RWPE1 (cell line): Measurements from ENCODE around the gene SRPK2.
"Not testable (repeated sequence)": the region's sequence is repeated elsewhere in the genome, so short reads cannot be mapped to it uniquely, and the experiment has no call there.

Experiments used
- CTCF ChIA-PET: fragments of 350-600 bp; sonication (Branson Sonifier 250); formaldehyde crosslinking; extraction: SDS; loops from one replicate; lab custom pipeline; 2021; lab: Yijun Ruan, JAX
- POLR2A ChIA-PET: fragments of 400-600 bp; formaldehyde crosslinking; extraction: SDS; loops from one replicate; lab custom pipeline; 2020; ENCODE audit warnings: antibody characterized with exemption; ENCODE audit not compliant: low non-redundant PET; lab: Yijun Ruan, JAX
- DNase-seq: peaks from one replicate; pipeline ENCODE4 v3.0.0; 2012; ENCODE audit warnings: low spot score
- H3K27ac ChIP-seq: fragments of 450-650 bp; 2 replicates; pipeline ENCODE4 v1.5.1; 2017
- TF ChIP-seq, protein P1 (sequence below): fragments of 450-650 bp; conservative IDR thresholded peaks from 2 replicates; pipeline ENCODE4 v1.5.1; 2017; ENCODE audit warnings: low read depth, mild to moderate bottlenecking

The SRPK2 gene

DNA sequence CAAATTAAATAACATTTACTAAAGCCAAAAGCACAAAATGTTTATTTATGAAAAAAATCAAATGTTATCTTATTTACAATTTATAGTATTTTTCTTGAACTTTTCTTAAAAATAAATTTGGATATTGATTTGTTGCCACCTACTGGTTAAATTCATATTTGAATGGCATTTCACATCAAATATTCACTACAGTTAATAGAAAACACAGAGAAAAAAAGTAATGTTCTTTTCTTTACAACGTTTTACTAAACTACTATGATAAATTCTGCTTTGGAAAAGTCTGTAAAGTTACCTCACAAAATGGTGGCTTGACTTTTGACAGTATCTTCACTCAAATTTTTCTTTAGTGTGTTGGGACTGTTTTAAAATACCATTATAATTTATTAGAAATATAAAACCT lies 52.7 kb downstream of the SRPK2 start:
- ChIA-PET CTCF (interaction anchor here (0.7 kb wide), 1 partner anchor 180 kb away, joined by 3 read pairs; no protein-coding TSS in a partner anchor), POLR2A (no interaction called here)
- DNase-seq, result peak; percentile 34
- TF ChIP-seq, protein P1, sequence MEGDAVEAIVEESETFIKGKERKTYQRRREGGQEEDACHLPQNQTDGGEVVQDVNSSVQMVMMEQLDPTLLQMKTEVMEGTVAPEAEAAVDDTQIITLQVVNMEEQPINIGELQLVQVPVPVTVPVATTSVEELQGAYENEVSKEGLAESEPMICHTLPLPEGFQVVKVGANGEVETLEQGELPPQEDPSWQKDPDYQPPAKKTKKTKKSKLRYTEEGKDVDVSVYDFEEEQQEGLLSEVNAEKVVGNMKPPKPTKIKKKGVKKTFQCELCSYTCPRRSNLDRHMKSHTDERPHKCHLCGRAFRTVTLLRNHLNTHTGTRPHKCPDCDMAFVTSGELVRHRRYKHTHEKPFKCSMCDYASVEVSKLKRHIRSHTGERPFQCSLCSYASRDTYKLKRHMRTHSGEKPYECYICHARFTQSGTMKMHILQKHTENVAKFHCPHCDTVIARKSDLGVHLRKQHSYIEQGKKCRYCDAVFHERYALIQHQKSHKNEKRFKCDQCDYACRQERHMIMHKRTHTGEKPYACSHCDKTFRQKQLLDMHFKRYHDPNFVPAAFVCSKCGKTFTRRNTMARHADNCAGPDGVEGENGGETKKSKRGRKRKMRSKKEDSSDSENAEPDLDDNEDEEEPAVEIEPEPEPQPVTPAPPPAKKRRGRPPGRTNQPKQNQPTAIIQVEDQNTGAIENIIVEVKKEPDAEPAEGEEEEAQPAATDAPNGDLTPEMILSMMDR, result peak; percentile 71
- H3K27ac ChIP-seq, result no peak overlapping the region

DNA sequence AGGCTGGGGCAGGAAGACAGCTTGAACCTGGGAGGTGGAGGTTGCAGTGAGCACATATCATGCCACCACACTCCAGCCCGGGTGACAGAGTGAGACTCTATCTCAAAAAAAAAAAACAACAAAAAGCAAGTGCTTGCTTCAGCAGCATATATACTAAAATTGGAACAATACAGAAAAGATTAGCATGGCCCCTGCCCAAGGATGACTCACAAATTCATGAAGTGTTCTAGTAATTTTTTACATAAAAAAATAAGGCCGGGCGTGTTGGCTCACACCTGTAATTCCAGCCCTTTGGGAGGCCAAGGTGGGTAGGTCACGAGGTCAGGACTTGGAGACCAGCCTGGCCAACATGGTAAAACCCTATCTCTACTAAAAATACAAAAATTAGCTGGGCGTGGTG lies 56.1 kb downstream of the SRPK2 start:
- POLR2A ChIA-PET, CTCF ChIA-PET: not testable (repeated sequence)

DNA sequence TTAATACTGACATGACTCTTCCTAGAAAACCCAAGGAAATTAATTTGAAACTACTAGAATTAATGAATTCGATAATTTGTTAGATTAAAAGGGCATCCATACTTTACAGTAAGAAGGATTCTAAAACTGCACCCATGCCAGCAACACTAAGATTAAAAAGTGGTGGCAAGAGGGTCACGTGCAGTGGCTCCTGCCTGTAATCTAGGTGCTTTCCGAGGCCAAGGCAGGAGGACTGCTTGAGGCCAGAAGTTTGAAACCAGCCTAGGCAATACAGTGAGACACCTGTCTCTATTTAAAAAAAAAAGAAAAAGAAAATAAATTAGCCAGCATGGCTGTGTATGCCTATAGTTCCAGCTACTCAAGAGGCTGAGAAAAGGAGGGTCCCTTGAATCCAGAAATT lies 58.2 kb downstream of the SRPK2 start:
- no peak overlapping the region for H3K27ac ChIP-seq
- POLR2A ChIA-PET, result no interaction called here
- CTCF ChIA-PET, result no interaction called here
- TF ChIP-seq, protein P1, result no peak
- DNase-seq, result no peak

More for the DNA sequence above, 56.1 kb downstream of the SRPK2 start:
- not testable (repeated sequence) for DNase-seq
- H3K27ac ChIP-seq, result peak overlapping the region; percentile 69

DNA sequence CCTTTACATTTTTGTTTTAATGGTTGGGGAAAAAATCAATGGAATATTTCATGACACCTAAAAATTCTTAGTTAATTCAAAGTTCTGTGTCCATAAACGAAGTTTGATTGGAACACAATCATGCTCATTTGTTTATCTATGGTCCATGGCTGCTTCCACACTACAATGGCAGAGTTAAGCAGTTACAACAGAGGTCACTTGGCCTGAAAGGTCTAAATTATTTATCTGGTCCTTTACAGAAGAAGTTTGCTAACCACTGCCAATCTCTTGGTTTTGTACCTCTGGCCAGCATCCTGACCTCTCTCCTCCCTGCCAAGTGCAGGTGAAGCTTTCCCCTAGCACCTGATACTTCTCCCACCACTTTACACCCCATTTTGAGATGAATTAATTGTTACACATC lies 61.5 kb downstream of the SRPK2 start:
- CTCF ChIA-PET, result interaction anchor here (0.7 kb wide), 1 partner anchor 155 kb away, joined by 4 read pairs; no protein-coding TSS in a partner anchor

DNA sequence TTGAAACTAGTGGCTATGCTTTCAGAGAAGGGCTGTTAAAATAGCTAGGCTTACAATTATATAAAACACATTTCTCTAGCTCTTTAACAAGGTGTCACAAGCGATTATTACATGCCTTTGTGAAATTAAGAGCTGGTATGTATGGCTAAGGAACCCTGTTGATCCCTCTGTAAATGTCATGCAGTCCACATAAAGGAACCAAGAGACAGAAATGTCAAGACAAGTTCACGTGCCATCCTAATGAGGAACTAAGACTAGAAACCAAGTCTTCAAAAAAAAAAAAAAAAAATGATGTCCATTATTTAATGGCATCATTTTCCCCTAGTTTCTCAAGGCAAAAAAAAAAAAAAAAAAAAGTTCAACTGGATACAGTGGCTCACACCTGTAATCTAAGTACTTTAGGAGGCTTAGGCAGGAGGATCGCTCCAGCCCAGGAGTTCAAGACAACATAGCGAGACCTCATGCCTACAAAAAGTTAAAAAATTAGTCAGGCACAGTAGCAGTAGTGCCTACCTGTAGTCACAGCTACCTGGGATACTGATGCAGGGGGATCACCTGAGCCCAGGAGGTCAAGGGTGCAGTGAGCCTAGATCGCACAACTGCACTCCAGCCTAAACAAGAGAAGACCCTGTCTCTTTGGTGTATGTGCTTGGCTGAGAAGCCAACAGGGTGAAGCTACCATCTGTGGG lies 63.4 kb downstream of the SRPK2 start:
- POLR2A ChIA-PET, result interaction anchor here (0.6 kb wide), 1 partner anchor 726 kb away, joined by 3 read pairs; no protein-coding TSS in a partner anchor
- TF ChIP-seq, protein P1, result no peak
- DNase-seq, result no peak
- CTCF ChIA-PET, result interaction anchor here (0.6 kb wide), 1 partner anchor 141 kb away, joined by 3 read pairs; no protein-coding TSS in a partner anchor
- H3K27ac ChIP-seq, result no peak overlapping the region

More for the DNA sequence above, 61.5 kb downstream of the SRPK2 start:
- H3K27ac ChIP-seq, result no peak overlapping the region
- DNase-seq, result no peak
- TF ChIP-seq, protein P1, result no peak
- POLR2A ChIA-PET, result no interaction called here

DNA sequence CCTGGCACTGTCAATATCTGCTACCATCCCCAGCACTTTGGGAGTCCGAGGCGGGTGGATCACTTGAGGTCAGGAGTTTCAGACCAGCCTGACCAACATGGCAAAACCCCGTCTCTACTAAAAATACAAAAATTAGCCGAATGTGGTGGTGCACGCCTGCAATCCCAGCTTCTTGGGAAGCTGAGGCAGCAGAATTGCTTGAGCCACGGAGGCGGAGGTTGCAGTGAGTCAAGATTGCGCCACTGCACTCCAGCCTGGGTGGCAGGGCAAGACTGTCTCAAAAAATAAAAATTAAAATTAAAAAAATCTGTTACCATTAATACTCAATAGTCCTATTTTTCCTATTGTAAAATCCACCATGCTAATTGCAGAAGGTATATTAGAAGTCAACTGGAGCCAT lies 64.1 kb downstream of the SRPK2 start:
- CTCF ChIA-PET, POLR2A ChIA-PET: not testable (repeated sequence)

DNA sequence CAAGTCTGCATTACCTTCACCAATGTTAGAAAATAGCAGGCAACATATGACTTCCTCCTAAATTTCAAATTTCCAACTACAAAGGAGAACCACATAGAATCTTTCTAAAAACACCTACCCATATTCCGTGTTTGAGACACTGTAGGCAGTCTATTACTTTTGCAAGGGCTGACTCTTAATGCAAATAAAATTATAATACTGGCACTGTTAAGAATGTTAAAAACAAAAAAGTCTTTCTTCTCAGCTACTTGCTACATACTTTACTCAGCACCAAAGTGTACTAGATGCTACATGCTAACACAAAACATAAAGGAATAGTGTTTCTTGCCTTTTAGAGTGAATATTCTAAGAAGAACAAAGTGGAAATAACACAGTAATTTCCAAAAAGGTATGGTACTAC lies 65.4 kb downstream of the SRPK2 start:
- ChIA-PET CTCF (no interaction called here), POLR2A (no interaction called here)
- H3K27ac ChIP-seq, result no peak overlapping the region
- TF ChIP-seq, protein P1, result no peak
- DNase-seq, result no peak

More for the DNA sequence above, 64.1 kb downstream of the SRPK2 start:
- not testable (repeated sequence) for DNase-seq, H3K27ac ChIP-seq
